PC-3 (cell line): Measurements from ENCODE around the gene VWC2.

Source experiments
- CTCF ChIP-seq: fragments of 300-600 bp; sonication (generic); conservative IDR thresholded peaks from 2 replicates; pipeline ENCODE4 v1.5.1; 2017; ENCODE audit warnings: antibody characterized with exemption, low read depth, mild to moderate bottlenecking, low read length
- EZH2phosphoT487 ChIP-seq: fragments of 300-600 bp; sonication (generic); IDR thresholded peaks from 2 replicates; pipeline ENCODE4 v1.6.1; 2018; ENCODE audit warnings: mild to moderate bottlenecking, antibody characterized with exemption, low read length, borderline replicate concordance

DNA sequence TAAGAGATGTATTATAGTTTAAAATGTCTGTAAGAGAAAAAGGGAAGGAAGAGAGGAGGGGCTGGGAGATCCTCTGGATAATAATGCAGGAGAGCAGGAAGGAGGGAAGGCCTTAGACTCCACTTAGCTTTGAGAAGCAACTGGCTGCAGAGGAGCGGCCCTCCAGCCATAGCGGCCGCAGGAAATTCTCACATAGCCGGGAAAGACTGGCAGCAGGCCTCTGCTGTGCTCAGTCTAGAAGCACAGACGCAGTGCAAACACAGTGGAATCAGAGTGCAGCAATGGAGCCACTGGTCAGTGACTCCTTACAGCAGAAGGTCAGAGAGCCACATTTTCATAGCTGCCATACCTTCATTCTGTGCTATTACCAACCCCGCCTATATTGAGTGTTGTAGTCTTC, 153.3 kb downstream of the VWC2 start:
- no peak for TF ChIP-seq EZH2phosphoT487
- TF ChIP-seq CTCF = no peak
